ENCODE results near the gene GFOD1.

- TF ChIP-seq RAD21 (IDR thresholded peaks at IDR 0.05), result no peak
- no peak for TF ChIP-seq JUND (IDR thresholded peaks at IDR 0.05)
- TF ChIP-seq, protein P1, sequence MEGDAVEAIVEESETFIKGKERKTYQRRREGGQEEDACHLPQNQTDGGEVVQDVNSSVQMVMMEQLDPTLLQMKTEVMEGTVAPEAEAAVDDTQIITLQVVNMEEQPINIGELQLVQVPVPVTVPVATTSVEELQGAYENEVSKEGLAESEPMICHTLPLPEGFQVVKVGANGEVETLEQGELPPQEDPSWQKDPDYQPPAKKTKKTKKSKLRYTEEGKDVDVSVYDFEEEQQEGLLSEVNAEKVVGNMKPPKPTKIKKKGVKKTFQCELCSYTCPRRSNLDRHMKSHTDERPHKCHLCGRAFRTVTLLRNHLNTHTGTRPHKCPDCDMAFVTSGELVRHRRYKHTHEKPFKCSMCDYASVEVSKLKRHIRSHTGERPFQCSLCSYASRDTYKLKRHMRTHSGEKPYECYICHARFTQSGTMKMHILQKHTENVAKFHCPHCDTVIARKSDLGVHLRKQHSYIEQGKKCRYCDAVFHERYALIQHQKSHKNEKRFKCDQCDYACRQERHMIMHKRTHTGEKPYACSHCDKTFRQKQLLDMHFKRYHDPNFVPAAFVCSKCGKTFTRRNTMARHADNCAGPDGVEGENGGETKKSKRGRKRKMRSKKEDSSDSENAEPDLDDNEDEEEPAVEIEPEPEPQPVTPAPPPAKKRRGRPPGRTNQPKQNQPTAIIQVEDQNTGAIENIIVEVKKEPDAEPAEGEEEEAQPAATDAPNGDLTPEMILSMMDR (IDR thresholded peaks at IDR 0.05; ENCODE audit: low read depth, low read length, missing input control), result no peak
- TF ChIP-seq, protein P2, sequence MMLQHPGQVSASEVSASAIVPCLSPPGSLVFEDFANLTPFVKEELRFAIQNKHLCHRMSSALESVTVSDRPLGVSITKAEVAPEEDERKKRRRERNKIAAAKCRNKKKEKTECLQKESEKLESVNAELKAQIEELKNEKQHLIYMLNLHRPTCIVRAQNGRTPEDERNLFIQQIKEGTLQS (IDR thresholded peaks at IDR 0.05), result no peak
- TF ChIP-seq SP1 (IDR thresholded peaks at IDR 0.05), result no peak
- TF ChIP-seq GABPA (IDR thresholded peaks at IDR 0.05 in 1 of 2, conservative IDR thresholded peaks at IDR 0.05 in 1 of 2), result no peak
- TF ChIP-seq REST (IDR thresholded peaks at IDR 0.05), result no peak
- no peak for TF ChIP-seq FOXA1 (IDR thresholded peaks at IDR 0.05)
These were observed 41.5 kb upstream of the GFOD1 start for GRCh38 chr6:13528777-13529343.
